ENCODE data around the gene SORCS3. TPM values are rescaled to one million over a fixed set of nuclear protein-coding genes. Genes with fewer than 3 reads are reported as not detected.

The SORCS3 gene
- total and polyA plus RNA-seq, 10 of the 15 experiments (the other 5 are each of a cell fraction or from before 2014, with no cell fraction given): 0.01 to 0.04 (median 0.02) TPM; not detected in 7

DNA sequence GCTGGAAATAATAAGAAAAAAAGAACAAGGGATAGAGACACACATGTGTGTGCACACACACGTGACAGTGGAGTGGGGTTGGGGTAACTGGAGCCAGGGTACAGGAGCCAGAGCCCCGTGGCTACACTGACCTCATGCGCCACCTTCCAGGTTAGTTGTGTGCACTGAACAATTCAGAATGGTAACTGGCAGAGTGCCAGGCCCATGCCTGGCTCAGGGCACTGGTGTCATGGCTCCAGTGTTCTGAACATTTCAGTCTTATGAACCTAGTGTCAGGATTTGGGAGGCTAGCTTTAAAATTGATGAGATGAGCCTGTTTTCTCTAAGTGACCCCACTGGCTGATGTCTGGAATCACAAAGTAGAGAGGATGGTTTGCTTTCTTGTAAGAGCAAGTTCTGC, 269.6 kb downstream of the SORCS3 start (continued):
- TF ChIP-seq, protein P1, sequence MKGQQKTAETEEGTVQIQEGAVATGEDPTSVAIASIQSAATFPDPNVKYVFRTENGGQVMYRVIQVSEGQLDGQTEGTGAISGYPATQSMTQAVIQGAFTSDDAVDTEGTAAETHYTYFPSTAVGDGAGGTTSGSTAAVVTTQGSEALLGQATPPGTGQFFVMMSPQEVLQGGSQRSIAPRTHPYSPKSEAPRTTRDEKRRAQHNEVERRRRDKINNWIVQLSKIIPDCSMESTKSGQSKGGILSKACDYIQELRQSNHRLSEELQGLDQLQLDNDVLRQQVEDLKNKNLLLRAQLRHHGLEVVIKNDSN (IDR thresholded peaks at IDR 0.05; ENCODE audit: borderline replicate concordance, extremely low read length, insufficient read depth, low read depth, low read length): no peak

DNA sequence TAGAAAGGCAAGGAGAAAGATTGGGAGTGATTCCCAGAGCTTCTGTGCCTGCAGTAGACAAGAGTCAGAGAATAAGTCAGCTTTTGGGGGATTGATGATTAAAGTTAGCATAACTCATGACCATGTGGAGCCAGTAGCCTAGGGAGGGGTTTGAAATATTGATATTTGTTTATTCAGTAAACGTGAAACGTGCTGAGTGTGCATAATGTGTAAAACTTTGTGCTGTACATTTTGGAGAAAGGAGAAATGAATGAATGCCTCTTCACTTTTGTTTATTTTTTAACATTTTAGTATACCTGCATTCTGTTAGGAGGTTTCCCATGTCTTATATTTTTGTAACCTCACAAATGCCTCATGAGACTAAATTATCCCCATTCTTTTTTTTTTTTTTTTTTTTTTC, 272.3 kb downstream of the SORCS3 start:
- ChIA-PET SMC1A (ENCODE audit: uncharacterized antibody, unreplicated experiment) (no interaction called here), CTCF (interaction anchor here (1.9 kb wide), 1 partner anchor 11 kb away, joined by 4 read pairs; no protein-coding TSS in a partner anchor), RAD21 (ENCODE audit: unreplicated experiment) (no interaction called here), POLR2A (interaction anchor here (0.7 kb wide), 1 partner anchor 11 kb away, joined by 8 read pairs; no protein-coding TSS in a partner anchor)
- Histone ChIP-seq H3K36me3 (ENCODE audit: control insufficient read depth in 2 of 2, insufficient read depth in 2 of 2, low read length in 1 of 2) (no peaks in the 10 kb centered on the region), H3K27ac (ENCODE audit: control insufficient read depth, insufficient read depth) (no peak overlapping the region), H4K20me1 (ENCODE audit: control insufficient read depth, insufficient read depth) (no peaks in the 10 kb centered on the region), H3K79me2 (ENCODE audit: control insufficient read depth, insufficient read depth, low read length) (no peaks in the 10 kb centered on the region), H3K9me3 (replicated peaks; ENCODE audit: control insufficient read depth, insufficient read depth, low read length) (no peaks in the 10 kb centered on the region), H3K4me1 (ENCODE audit: control insufficient read depth, insufficient read depth, low read length) (no peaks in the 10 kb centered on the region), H3K9ac (ENCODE audit: control insufficient read depth, insufficient read depth, low read length) (no peak overlapping the region), H3K4me3 (no peak overlapping the region), H2AFZ (ENCODE audit: control insufficient read depth, low read depth, low read length) (no peak overlapping the region), H3K4me2 (ENCODE audit: control insufficient read depth, insufficient read depth) (no peak overlapping the region), H3K27me3 (replicated peaks in 1 of 2; ENCODE audit: control insufficient read depth in 2 of 2, insufficient read depth in 2 of 2, low read length in 1 of 2) (no peaks in the 10 kb centered on the region)
- no peak for ATAC-seq
- 13% methylated on average over 2 of the region's 2 CpGs for WGBS (ENCODE audit: insufficient coverage, insufficient replicate concordance, low lambda C conversion rate, missing lambda C conversion rate)
- FAIRE-seq: no peak
- BruUV-seq (replicated peaks): no TSS peak
- intact Hi-C loops (cut with micrococcal nuclease; ENCODE audit: unreplicated experiment): no loop called here
- in situ Hi-C loops (cut with MboI): no loop called here
- DNase-seq (ENCODE audit: low read depth, low spot score): no peak
- TF ChIP-seq PML (IDR thresholded peaks at IDR 0.05; ENCODE audit: low read length) (no peak), CEBPB (IDR thresholded peaks at IDR 0.05; ENCODE audit: borderline replicate concordance in 1 of 2, low read depth in 2 of 2, low read length in 2 of 2) (no peak), SRF (IDR thresholded peaks at IDR 0.05; ENCODE audit: low read depth in 2 of 2, low read length in 2 of 2) (no peak), SMAD5 (IDR thresholded peaks at IDR 0.05; ENCODE audit: low read depth) (no peak), NR2C1 (IDR thresholded peaks at IDR 0.05) (no peak), CHD1 (IDR thresholded peaks at IDR 0.05; ENCODE audit: low read depth, low read length) (no peak), BRCA1 (IDR thresholded peaks at IDR 0.05; ENCODE audit: low read depth, low read length) (no peak), EGR1 (IDR thresholded peaks at IDR 0.05; ENCODE audit: borderline replicate concordance in 1 of 2, low read depth in 2 of 2, low read length in 2 of 2) (no peak), MYB (IDR thresholded peaks at IDR 0.05; ENCODE audit: borderline replicate concordance, low read depth, low read length) (no peak), ESRRA (IDR thresholded peaks at IDR 0.05; ENCODE audit: low read length) (no peak), BHLHE40 (IDR thresholded peaks at IDR 0.05; ENCODE audit: borderline replicate concordance in 1 of 2, low read depth in 2 of 2, low read length in 1 of 2) (no peak), JUNB (IDR thresholded peaks at IDR 0.05) (no peak), NR2F1 (conservative IDR thresholded peaks at IDR 0.05) (no peak), TBL1XR1 (IDR thresholded peaks at IDR 0.05; ENCODE audit: low read depth, low read length) (no peak), NR2C2 (IDR thresholded peaks at IDR 0.05; ENCODE audit: borderline replicate concordance, control insufficient read depth, insufficient read length, low read depth) (no peak), SIX5 (IDR thresholded peaks at IDR 0.05; ENCODE audit: low read depth, low read length, severe bottlenecking) (no peak)
- TF ChIP-seq, protein P2, sequence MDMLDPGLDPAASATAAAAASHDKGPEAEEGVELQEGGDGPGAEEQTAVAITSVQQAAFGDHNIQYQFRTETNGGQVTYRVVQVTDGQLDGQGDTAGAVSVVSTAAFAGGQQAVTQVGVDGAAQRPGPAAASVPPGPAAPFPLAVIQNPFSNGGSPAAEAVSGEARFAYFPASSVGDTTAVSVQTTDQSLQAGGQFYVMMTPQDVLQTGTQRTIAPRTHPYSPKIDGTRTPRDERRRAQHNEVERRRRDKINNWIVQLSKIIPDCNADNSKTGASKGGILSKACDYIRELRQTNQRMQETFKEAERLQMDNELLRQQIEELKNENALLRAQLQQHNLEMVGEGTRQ (IDR thresholded peaks at IDR 0.05; ENCODE audit: borderline replicate concordance, low read depth, low read length): no peak

Measured in GM12878 (cell line).